SJCRH30 (cell line): ENCODE measurements around the gene CBX8. TPM values are rescaled to one million over a fixed set of nuclear protein-coding genes. Genes with fewer than 3 reads are reported as not detected.
A peak's percentile ranks its signal among the peaks of the same experiment; 100 is the strongest.

Experiments
- DNase-seq, 2 experiments: peaks; one replicate each; pipeline ENCODE4 v3.0.0-alpha.2; 2015 to 2020
- H3K27ac ChIP-seq: fragments of 250-450 bp; sonication (Bioruptor Pico); 2 replicates; pipeline ENCODE4 v1.5.1; 2020; ENCODE audit warnings: mild to moderate bottlenecking, moderate library complexity
- H3K27me3 ChIP-seq: fragments of 250-450 bp; sonication (Bioruptor Pico); 2 replicates; pipeline ENCODE4 v1.5.1; 2020; ENCODE audit warnings: mild to moderate bottlenecking, moderate library complexity
- H3K36me3 ChIP-seq: fragments of 250-450 bp; sonication (Bioruptor Pico); 2 replicates; pipeline ENCODE4 v1.5.1; 2020; ENCODE audit warnings: mild to moderate bottlenecking, moderate library complexity
- H3K4me1 ChIP-seq: fragments of 250-450 bp; sonication (Bioruptor Pico); 2 replicates; pipeline ENCODE4 v1.5.1; 2020; ENCODE audit warnings: mild to moderate bottlenecking, moderate library complexity
- H3K4me3 ChIP-seq: fragments of 250-450 bp; sonication (Bioruptor Pico); 2 replicates; pipeline ENCODE4 v1.5.1; 2020; ENCODE audit warnings: mild to moderate bottlenecking, moderate library complexity
- H3K9me3 ChIP-seq: fragments of 250-450 bp; sonication (Bioruptor Pico); replicated peaks from 2 replicates; pipeline ENCODE4 v1.5.1; 2020; ENCODE audit warnings: mild to moderate bottlenecking, moderate library complexity
- total RNA-seq: library from RNA; depleted of rRNA; stranded (reverse); fragments of >200 nt; shearing (Covaris generic); gene quantifications from 2 replicates; pipeline ENCODE4 v1.2.3, GENCODE V29; 2014

Gene CBX8
- total RNA-seq, 1 experiment from 2014 or later = 8.2 TPM

- no peaks in the 10 kb centered on the region for H3K9me3 ChIP-seq
- no peak overlapping the region for H3K27ac ChIP-seq
- DNase-seq = no peak
- peaks cover 26% of the 10 kb centered on the region; the same call in 1 of the 2 replicates for H3K27me3 ChIP-seq
- H3K36me3 ChIP-seq = no peaks in the 10 kb centered on the region
- H3K4me3 ChIP-seq = no peak overlapping the region
- H3K4me1 ChIP-seq = peaks cover 8% of the 10 kb centered on the region
These were observed 21.3 kb upstream of the CBX8 start for GRCh38 chr17:79818026-79818758.

DNA sequence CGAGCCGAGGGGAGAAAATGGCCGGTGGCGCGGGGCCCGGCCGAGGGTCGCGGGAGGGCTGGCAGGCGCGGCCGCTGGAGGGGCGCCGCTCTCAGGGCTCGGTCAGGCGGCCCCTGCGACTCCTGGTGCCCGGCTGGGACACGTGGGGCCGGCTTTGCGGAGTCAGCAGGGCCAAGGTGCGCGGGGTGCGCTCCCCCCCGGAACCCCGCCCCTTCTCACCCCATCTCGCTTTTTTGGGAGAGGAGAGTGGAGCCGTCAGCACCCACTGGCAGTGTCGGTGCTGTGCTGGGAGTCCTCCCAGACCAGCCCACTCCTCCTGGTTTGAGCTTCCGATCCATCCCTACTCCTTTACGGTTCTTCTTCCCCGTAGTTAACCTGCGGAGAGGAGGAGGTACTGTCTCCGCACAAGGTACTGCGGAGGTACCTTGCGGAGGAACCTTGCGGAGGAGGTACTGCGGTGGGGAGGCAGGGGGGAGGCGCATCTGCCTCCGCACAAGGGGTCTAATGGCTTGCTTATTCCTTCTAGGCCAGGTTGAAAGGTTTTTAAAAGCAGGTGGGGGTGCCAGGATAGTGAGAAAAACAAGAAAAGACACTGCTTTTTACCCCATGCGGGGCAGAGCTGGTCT, 19.1 kb upstream of the CBX8 start:
- H3K36me3 ChIP-seq = no peaks in the 10 kb centered on the region
- H3K27ac ChIP-seq = no peak overlapping the region
- peaks cover 5% of the 10 kb centered on the region for H3K4me1 ChIP-seq
- peaks cover 41% of the 10 kb centered on the region for H3K27me3 ChIP-seq
- no peak for DNase-seq
- no peak overlapping the region for H3K4me3 ChIP-seq
- no peaks in the 10 kb centered on the region; the same call in 1 of the 2 replicates for H3K9me3 ChIP-seq

DNA sequence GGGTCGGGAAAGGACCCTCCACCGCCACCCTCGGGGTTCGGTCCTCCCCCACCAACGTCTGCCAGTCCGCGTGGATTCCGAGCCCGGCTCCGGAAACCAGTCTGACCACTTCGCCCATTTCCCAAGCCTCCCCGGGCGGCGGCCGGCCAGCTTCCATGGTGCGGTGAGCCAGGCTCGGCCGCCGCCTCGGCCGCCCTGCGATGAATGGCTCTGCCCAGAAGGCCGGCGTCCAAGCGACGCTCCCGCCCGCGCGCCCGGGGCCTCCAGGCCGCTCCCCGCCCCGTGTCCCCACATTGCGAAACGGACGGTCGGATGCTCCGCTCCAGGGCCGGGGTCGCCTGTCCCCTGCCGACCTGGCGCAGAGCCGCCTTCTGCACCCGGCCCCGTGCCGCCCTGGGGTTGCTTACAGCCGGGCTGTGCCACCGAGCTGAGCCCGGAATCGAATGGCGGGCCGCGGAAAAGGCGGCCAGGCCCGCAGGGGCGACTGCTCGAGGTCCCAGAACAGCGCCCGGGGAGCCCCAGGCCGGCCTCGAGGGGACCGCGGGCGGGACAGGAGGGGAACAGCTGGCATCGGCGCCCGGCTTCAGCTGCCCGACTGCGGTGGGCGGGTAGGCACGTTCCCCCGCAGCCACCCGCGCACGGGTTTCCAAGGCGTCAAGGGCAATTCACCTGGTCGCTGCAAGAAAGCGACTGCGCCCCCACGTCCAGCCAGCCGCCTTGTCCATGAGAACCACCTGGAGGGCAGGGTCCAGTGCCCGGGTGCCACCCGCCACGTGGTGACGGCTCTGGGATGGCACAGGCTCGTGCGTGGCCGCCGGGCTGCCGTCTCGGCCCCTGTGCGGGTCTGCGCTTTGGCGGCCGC, 18.3 kb upstream of the CBX8 start:
- Histone ChIP-seq H3K27ac (no peak overlapping the region), H3K36me3 (no peaks in the 10 kb centered on the region), H3K4me1 (peaks cover 7% of the 10 kb centered on the region), H3K9me3 (no peaks in the 10 kb centered on the region; the same call in 1 of the 2 replicates), H3K27me3 (peaks cover 40% of the 10 kb centered on the region), H3K4me3 (no peak overlapping the region)
- DNase-seq = no peak

DNA sequence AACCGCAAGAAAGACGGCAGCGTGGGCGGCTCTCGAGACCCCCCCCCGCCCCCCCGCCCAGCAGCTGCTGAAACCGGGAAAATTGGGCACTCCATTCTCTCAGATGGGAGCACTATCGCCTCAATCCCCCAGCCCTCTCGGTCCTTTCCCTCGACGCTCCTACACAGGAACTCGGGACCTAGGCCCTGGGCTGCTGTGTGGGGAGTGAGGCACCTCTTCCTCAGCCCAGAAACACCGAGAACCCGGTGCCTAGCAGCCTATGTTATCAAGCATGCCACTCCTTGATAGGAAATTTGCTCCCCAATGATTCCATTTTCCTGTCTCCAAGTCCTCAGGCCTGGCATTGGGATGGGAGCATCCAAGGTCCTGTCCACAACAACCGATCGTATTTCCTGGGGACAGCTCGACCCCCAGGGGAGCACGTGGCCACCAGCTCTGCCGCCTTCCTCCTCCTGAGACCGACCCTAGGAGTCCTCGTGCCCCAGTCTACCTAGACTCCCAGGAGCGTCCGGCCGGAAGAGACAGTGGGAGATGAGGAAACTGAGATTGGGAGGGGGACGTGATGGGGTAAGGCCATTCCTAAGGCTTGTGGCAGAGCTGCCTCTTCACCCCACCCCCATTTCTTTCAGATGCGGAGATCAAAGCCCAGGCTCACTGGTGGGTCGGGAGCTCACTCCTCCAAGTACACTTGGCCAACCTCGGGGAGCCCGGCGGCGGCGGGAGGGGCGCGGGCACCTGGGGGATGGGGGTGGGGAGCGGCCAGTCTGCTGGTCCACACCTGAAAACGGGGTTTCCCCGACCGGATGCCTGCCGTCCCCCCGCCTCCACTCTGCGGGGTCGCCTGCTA, 17.5 kb upstream of the CBX8 start:
- Histone ChIP-seq H3K4me3 (peak overlapping the region; percentile 64), H3K27ac (peak overlapping the region; percentile 71), H3K27me3 (peaks cover 36% of the 10 kb centered on the region), H3K36me3 (no peaks in the 10 kb centered on the region), H3K4me1 (peaks cover 7% of the 10 kb centered on the region), H3K9me3 (no peaks in the 10 kb centered on the region; the same call in 1 of the 2 replicates)
- DNase-seq = peak in 1 of 2 experiments; percentile 55

GRCh38 chr17:79813297-79814126, 16.6 kb upstream of the CBX8 start:
- H3K4me3 ChIP-seq = peak overlapping the region; percentile 64
- H3K9me3 ChIP-seq = no peaks in the 10 kb centered on the region; the same call in 1 of the 2 replicates
- H3K27ac ChIP-seq = peak overlapping the region; percentile 71
- H3K36me3 ChIP-seq = no peaks in the 10 kb centered on the region
- H3K4me1 ChIP-seq = peaks cover 7% of the 10 kb centered on the region
- DNase-seq = peak; percentile 69 to 71
- H3K27me3 ChIP-seq = peaks cover 40% of the 10 kb centered on the region

DNA sequence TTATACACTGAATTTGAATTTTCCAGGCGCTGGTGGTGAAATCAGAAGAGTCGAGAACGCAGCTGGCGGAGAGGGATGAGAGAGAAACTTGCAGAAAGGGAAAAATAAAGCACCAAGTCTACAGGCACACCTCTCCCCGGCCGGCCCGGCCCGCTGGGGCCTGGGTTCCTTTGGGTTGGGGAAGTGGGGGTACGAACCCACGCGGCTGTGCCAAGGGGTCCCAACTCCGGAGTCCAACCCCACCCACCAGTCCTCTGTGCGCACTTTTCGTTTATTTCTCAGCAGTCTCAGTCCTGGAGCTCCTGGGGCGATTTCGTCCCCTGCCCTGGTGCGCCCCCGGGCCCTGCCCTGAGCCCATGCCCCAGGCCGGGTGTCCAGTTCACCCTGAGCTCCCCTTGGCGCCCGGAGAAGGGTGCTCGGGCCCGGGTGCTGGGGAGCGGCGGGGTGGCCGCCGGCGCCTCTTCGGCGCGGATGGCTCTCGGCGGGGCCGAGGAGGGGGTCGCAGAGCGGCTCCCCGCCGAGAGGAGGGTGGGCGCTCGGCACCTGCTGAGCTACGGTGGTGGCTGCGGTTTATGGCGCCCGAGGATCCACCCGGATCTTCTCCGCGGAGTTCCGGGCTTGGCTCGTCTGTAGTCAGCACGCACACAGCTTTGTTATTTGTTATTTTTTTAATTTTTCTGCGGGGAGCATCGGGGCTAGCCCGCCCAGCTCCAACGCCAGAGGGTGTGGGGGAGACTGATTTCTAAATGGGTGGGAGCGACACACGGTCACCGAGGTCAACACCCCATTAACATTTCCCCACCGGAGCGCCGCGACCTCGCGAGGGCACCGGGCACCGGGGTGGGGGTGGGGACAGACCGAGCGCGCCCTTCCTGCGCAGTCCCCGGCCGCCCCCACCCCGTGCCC, 15.7 kb upstream of the CBX8 start:
- Histone ChIP-seq H3K27ac (no peak overlapping the region), H3K27me3 (peaks cover 41% of the 10 kb centered on the region), H3K36me3 (no peaks in the 10 kb centered on the region), H3K4me3 (no peak overlapping the region; the same call in 1 of the 2 replicates), H3K4me1 (peaks cover 7% of the 10 kb centered on the region), H3K9me3 (no peaks in the 10 kb centered on the region; the same call in 1 of the 2 replicates)
- DNase-seq = no peak

DNA sequence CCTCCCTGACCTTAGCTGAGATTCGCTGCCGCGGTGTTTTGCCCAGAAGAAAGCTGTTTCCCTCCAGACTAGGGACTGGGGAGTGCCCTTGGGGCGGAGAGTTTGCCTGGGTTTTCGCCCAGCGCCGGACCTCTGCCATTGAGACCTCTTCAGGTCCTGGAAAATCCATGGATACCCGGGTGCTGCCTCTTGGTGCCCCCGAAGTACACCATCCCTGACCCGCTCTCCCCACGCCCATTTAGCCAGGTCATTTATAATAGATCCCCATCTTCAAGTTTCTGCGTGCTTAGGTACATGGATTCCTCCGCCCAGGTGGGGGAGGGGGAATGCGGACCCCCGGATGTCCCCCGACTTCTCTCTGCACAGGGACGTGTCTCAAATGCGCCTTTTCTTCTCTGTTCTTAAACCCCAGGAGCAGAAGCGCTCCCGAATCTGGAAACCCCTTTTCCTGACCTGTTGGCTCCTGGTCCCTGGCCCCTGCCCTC, 15.0 kb upstream of the CBX8 start:
- Histone ChIP-seq H3K27ac (no peak overlapping the region), H3K36me3 (no peaks in the 10 kb centered on the region), H3K4me3 (no peak overlapping the region), H3K27me3 (peaks cover 48% of the 10 kb centered on the region), H3K4me1 (peaks cover 7% of the 10 kb centered on the region), H3K9me3 (no peaks in the 10 kb centered on the region; the same call in 1 of the 2 replicates)
- DNase-seq = no peak

DNA sequence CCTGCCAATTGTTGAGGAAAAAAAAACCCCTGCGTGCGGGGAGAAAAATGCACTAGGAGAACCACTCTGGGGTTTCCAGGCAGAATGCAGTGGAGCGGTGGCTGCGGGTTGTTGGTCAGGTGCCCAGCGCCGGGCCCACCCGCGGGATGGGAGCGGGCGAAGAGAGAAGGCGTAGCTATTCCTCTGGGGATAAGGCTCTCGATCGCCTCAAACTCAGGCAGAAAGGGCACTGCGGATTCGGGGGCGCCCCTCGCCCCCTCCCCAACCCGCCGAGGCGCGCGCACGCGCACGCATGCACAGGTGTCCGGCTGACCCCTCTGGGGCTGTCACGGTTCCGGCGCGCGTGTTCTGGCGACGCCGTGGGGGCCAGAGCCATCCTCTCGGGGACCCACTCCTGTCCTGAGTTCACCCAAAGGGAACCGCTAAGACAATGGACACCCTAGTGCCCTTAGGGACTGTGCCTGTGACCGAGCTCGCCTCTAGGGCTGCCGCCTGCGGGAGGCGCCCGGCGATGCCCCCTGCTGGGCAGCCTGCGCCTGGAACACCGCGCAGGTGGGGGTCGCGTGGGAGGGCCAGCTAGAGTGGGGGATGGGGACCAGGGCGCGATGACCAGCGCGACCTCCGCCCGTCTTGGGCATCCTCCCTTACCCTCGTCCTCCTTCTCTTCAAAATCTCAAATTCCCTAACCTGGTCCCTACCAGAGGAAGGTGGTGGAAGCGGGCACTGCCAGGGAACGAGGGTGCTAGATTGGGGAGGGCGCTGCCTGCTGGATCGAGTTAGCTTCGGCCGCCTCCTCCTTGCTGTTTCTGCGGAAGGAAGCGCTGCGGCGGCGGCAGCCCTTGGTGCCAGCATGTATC, 14.4 kb upstream of the CBX8 start:
- peaks cover 49% of the 10 kb centered on the region for H3K27me3 ChIP-seq
- DNase-seq = no peak
- H3K4me3 ChIP-seq = no peak overlapping the region
- H3K9me3 ChIP-seq = no peaks in the 10 kb centered on the region; the same call in 1 of the 2 replicates
- H3K4me1 ChIP-seq = peaks cover 7% of the 10 kb centered on the region
- no peaks in the 10 kb centered on the region for H3K36me3 ChIP-seq
- H3K27ac ChIP-seq = no peak overlapping the region

DNA sequence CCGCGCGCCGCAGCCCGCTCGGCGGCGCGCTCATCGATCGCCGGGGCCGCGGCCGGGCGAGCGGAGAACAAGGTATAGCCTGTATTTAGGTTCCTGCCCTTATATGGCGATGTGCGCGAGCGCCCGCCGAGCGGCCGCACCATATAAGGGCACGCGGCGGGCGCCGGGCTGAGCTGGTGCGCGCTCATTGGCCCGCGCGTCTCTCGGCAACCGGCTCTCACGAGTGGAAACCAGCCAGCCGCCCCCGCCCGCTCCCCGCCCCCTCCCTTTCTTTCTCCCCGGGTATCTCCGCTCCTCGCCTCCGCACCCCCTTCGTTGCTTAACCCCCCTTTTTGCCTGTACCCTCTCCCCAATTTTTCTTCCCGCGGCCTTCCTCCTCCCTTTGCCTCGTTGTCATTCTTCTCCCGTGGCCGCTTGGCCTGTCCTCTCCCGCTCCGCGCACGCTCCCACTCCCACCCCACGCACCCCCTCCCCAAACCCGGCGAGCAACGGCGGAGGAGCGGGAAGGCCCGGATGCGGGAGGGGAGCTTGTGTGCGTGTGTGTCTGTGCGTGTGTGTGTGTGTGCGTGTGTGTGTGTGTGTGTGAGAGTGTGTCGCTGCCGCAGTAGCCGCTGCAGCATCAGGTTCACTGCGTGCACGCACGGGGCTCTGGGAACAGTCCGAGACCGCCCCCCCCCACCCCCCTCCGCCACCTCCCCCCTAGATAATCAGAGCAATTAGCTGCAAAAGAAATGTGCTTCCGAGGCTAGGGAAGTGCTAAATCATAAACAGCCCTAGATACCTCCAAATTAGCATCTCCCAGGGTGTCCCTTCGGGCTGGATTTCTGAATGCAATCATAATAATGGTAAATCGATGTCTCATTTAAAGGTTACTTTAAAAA, 13.5 kb upstream of the CBX8 start:
- DNase-seq = peak; percentile 89 to 93
- Histone ChIP-seq H3K4me1 (peaks cover 7% of the 10 kb centered on the region), H3K36me3 (no peaks in the 10 kb centered on the region), H3K9me3 (no peaks in the 10 kb centered on the region; the same call in 1 of the 2 replicates), H3K27me3 (peaks cover 57% of the 10 kb centered on the region), H3K27ac (no peak overlapping the region), H3K4me3 (peak overlapping the region; percentile 54)

DNA sequence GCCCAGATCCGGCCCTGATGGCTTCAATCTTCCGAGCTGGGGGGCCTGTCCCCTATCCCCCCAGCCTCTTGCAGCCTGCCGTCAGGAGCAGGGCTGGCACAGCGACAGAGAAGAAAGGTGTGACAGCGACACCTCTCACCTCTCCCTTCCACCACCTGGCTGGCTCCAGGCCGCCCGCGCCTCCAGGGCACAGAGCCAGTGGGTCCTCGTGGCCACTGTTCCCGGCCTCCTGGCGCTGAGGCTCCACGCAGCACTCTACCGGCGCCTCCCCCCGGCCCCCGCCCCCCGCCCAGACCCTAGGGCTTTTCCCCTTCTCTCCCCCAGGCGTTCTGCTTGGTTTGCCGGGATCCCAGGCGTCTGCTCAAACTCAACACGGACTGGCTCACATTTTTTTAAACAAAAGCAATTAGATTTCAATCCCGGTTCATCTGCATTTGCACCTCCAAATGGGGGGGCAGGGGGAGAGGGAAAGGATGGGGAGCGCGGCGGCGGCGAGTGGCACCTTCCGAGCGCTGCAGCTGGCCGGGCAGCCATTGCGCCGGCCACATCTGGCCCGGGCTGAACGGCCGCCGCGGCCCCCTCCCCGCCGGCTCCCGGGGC, 12.8 kb upstream of the CBX8 start:
- Histone ChIP-seq H3K9me3 (no peaks in the 10 kb centered on the region; the same call in 1 of the 2 replicates), H3K4me1 (peaks cover 7% of the 10 kb centered on the region), H3K27ac (no peak overlapping the region), H3K36me3 (no peaks in the 10 kb centered on the region), H3K4me3 (peak overlapping the region; percentile 54; the same call in 1 of the 2 replicates), H3K27me3 (peaks cover 65% of the 10 kb centered on the region)
- no peak for DNase-seq
